ENCODE measurements around the gene OSMR. TPM values are rescaled to one million over a fixed set of nuclear protein-coding genes. Genes with fewer than 3 reads are reported as not detected.

OSMR gene
- polyA plus RNA-seq, 4 donors: 0.22 to 9.2 (median 1.7) TPM

DNA sequence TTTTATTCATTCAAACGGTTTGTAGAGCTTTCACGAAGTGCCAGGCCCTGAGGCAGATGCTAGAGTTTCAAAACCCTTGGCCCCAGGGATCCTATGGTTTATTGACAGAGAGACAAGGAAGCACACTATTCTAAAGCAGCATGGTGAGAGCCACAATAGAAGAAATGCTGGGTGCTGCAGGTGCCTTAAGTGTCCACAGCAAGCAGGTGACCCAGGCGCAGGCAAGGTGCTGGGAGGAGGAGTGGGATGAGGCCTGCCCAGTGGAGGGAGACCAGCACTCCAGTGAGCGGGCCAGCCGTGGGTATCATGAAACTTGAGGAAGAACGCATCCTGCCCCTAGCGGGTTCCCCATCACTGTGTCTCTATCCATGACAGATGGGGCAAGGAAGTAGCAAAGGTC is 71.0 kb downstream of the OSMR start:
- H3K36me3 ChIP-seq (ENCODE audit: control insufficient read depth in 3 of 3, insufficient read depth in 2 of 3, low read depth in 1 of 3, low read length in 3 of 3): peaks cover 0 to 3% (median 0%) of the 10 kb centered on the region in 3 donors
- no peak overlapping the region for H3K27ac ChIP-seq (ENCODE audit: low read depth in 1 of 3, low read length in 2 of 3)
- no peak for FAIRE-seq
- no peak overlapping the region for H3K4me3 ChIP-seq (ENCODE audit: low read depth in 1 of 3, low read length in 3 of 3)
- 77 to 80% (median 80%) methylated on average over 7 of the region's 7 CpGs for WGBS, 3 donors
- peaks cover 0 to 2% (median 0%) of the 10 kb centered on the region in 3 donors for H3K27me3 ChIP-seq (ENCODE audit: control insufficient read depth in 3 of 3, insufficient read depth in 3 of 3, low read length in 3 of 3)
- no peaks in the 10 kb centered on the region for H3K9me3 ChIP-seq (ENCODE audit: control insufficient read depth in 2 of 2, insufficient read depth in 1 of 2, low read depth in 1 of 2, low read length in 1 of 2)
- no peak for DNase-seq
- no peaks in the 10 kb centered on the region for H3K4me1 ChIP-seq (ENCODE audit: control insufficient read depth in 3 of 3, insufficient read depth in 2 of 3, low read depth in 1 of 3, low read length in 2 of 3)

DNA sequence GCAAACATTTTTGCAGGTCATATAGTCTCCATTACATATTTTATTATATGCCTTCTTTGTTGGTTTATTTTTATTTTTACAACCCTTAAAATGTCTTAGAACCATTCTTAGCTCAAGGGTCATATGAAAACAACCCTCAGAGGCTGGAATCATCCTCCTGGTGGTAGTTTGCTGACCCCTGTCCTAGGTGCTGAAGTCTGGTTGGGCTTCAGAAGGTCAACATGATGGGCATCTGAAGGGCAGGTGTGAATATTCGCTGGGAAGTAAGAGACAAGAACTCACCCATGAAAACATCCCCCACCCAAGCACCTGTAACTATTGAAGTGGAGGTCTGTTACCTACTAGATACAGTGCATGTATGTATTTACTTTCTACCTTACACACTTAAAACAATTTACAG is 75.4 kb downstream of the OSMR start:
- 63 to 74% (median 69%) methylated on average over 1 of the region's 1 CpG for WGBS, 3 donors
- Histone ChIP-seq H3K4me3 (ENCODE audit: low read depth in 1 of 3, low read length in 3 of 3) (no peak overlapping the region), H3K36me3 (ENCODE audit: control insufficient read depth in 3 of 3, insufficient read depth in 2 of 3, low read depth in 1 of 3, low read length in 3 of 3) (peaks cover 0 to 3% (median 2%) of the 10 kb centered on the region in 3 donors), H3K9me3 (ENCODE audit: control insufficient read depth in 2 of 2, insufficient read depth in 1 of 2, low read depth in 1 of 2, low read length in 1 of 2) (no peaks in the 10 kb centered on the region), H3K4me1 (ENCODE audit: control insufficient read depth in 3 of 3, insufficient read depth in 2 of 3, low read depth in 1 of 3, low read length in 2 of 3) (no peaks in the 10 kb centered on the region), H3K27ac (ENCODE audit: low read depth in 1 of 3, low read length in 2 of 3) (no peak overlapping the region), H3K27me3 (ENCODE audit: control insufficient read depth in 3 of 3, insufficient read depth in 3 of 3, low read length in 3 of 3) (peaks cover 0 to 4% (median 0%) of the 10 kb centered on the region in 3 donors)
- FAIRE-seq: no peak
- no peak for DNase-seq

- Histone ChIP-seq H3K27me3 (ENCODE audit: control insufficient read depth in 3 of 3, insufficient read depth in 3 of 3, low read length in 3 of 3) (peaks cover 0 to 4% (median 0%) of the 10 kb centered on the region in 3 donors), H3K4me1 (ENCODE audit: control insufficient read depth in 3 of 3, insufficient read depth in 2 of 3, low read depth in 1 of 3, low read length in 2 of 3) (no peaks in the 10 kb centered on the region), H3K36me3 (ENCODE audit: control insufficient read depth in 3 of 3, insufficient read depth in 2 of 3, low read depth in 1 of 3, low read length in 3 of 3) (peaks cover 0 to 3% (median 3%) of the 10 kb centered on the region in 3 donors), H3K27ac (ENCODE audit: low read depth in 1 of 3, low read length in 2 of 3) (no peak overlapping the region), H3K9me3 (ENCODE audit: control insufficient read depth in 2 of 2, insufficient read depth in 1 of 2, low read depth in 1 of 2, low read length in 1 of 2) (no peaks in the 10 kb centered on the region), H3K4me3 (ENCODE audit: low read depth in 1 of 3, low read length in 3 of 3) (no peak overlapping the region)
- FAIRE-seq (no peak), DNase-seq (peak; percentile 35 to 36)
- 3 to 15% (median 6%) methylated on average over 1 of the region's 1 CpG for WGBS, 3 donors
These were observed 76.4 kb downstream of the OSMR start for GRCh38 chr5:38922199-38922598.

DNA sequence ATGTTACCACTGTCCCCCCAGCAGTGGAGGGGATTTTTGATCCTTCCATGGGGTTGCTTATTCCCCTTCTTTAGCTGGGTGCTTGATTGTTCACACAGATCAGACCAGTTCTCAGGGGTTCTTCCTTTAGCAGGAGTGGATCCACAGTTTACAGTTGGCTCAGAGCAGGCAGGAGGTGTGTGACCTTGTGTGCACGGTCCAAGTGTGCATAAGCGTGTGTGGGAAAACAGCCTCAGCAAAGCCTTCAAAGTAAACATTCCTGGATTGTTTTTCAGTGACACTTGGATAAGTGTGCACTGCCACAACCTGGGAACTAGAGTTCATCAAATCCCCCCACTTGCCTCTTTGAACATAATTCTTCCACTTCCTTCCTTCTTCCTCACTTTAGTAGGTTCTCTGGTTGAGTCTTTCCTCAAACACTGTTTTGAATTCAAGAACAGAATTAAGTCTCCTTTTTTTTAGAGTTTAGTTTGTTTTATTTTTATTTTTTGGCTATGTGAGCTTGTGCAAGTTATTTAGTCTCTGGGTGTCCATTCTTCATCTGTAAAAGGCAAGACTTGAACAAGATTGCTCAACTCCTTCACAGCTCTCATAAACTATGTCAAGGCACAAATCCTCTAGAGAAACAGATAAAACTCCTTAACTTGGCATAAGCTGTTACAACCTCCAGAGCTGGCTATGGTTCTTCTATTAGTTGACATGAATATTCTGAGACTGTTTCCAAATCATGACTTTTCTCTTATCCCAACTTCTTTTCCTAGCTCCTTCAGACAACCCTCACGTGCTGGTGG is 78.0 kb downstream of the OSMR start:
- H3K9me3 ChIP-seq (ENCODE audit: control insufficient read depth in 2 of 2, insufficient read depth in 1 of 2, low read depth in 1 of 2, low read length in 1 of 2): no peaks in the 10 kb centered on the region
- WGBS, 3 donors: 41 to 56% (median 54%) methylated on average over 3 of the region's 3 CpGs
- H3K4me3 ChIP-seq (ENCODE audit: low read depth in 1 of 3, low read length in 3 of 3): no peak overlapping the region
- DNase-seq (no peak), FAIRE-seq (no peak)
- H3K27ac ChIP-seq (ENCODE audit: low read depth in 1 of 3, low read length in 2 of 3): no peak overlapping the region
- H3K36me3 ChIP-seq (ENCODE audit: control insufficient read depth in 3 of 3, insufficient read depth in 2 of 3, low read depth in 1 of 3, low read length in 3 of 3): peaks cover 0 to 3% (median 0%) of the 10 kb centered on the region in 3 donors
- H3K4me1 ChIP-seq (ENCODE audit: control insufficient read depth in 3 of 3, insufficient read depth in 2 of 3, low read depth in 1 of 3, low read length in 2 of 3): no peaks in the 10 kb centered on the region
- H3K27me3 ChIP-seq (ENCODE audit: control insufficient read depth in 3 of 3, insufficient read depth in 3 of 3, low read length in 3 of 3): peaks cover 0 to 4% (median 0%) of the 10 kb centered on the region in 3 donors

- FAIRE-seq (no peak), DNase-seq (no peak)
- Histone ChIP-seq H3K4me1 (ENCODE audit: control insufficient read depth in 3 of 3, insufficient read depth in 2 of 3, low read depth in 1 of 3, low read length in 2 of 3) (no peaks in the 10 kb centered on the region), H3K4me3 (ENCODE audit: low read depth in 1 of 3, low read length in 3 of 3) (no peak overlapping the region), H3K36me3 (ENCODE audit: control insufficient read depth in 3 of 3, insufficient read depth in 2 of 3, low read depth in 1 of 3, low read length in 3 of 3) (peaks cover 0 to 3% (median 0%) of the 10 kb centered on the region in 3 donors), H3K9me3 (ENCODE audit: control insufficient read depth in 2 of 2, insufficient read depth in 1 of 2, low read depth in 1 of 2, low read length in 1 of 2) (no peaks in the 10 kb centered on the region), H3K27me3 (ENCODE audit: control insufficient read depth in 3 of 3, insufficient read depth in 3 of 3, low read length in 3 of 3) (peaks cover 0 to 4% (median 0%) of the 10 kb centered on the region in 3 donors), H3K27ac (ENCODE audit: low read depth in 1 of 3, low read length in 2 of 3) (no peak overlapping the region)
- WGBS, 3 donors: 76 to 81% (median 80%) methylated on average over 6 of the region's 6 CpGs
These were observed 79.5 kb downstream of the OSMR start for GRCh38 chr5:38925154-38925925.

- Histone ChIP-seq H3K4me3 (ENCODE audit: low read depth in 1 of 3, low read length in 3 of 3) (no peak overlapping the region), H3K27ac (ENCODE audit: low read depth in 1 of 3, low read length in 2 of 3) (no peak overlapping the region), H3K4me1 (ENCODE audit: control insufficient read depth in 3 of 3, insufficient read depth in 2 of 3, low read depth in 1 of 3, low read length in 2 of 3) (no peaks in the 10 kb centered on the region), H3K9me3 (ENCODE audit: control insufficient read depth in 2 of 2, insufficient read depth in 1 of 2, low read depth in 1 of 2, low read length in 1 of 2) (no peaks in the 10 kb centered on the region), H3K36me3 (ENCODE audit: control insufficient read depth in 3 of 3, insufficient read depth in 2 of 3, low read depth in 1 of 3, low read length in 3 of 3) (peaks cover 0 to 3% (median 0%) of the 10 kb centered on the region in 3 donors), H3K27me3 (ENCODE audit: control insufficient read depth in 3 of 3, insufficient read depth in 3 of 3, low read length in 3 of 3) (peaks cover 0 to 4% (median 0%) of the 10 kb centered on the region in 3 donors)
- WGBS, 3 donors: 56 to 79% (median 67%) methylated on average over 3 of the region's 3 CpGs
- DNase-seq: no peak
- no peak for FAIRE-seq
These were observed 80.3 kb downstream of the OSMR start for GRCh38 chr5:38926121-38926520.

- WGBS, 3 donors: 74 to 91% (median 82%) methylated on average over 2 of the region's 2 CpGs
- Histone ChIP-seq H3K27ac (ENCODE audit: low read depth in 1 of 3, low read length in 2 of 3) (no peak overlapping the region), H3K4me1 (ENCODE audit: control insufficient read depth in 3 of 3, insufficient read depth in 2 of 3, low read depth in 1 of 3, low read length in 2 of 3) (no peaks in the 10 kb centered on the region), H3K27me3 (ENCODE audit: control insufficient read depth in 3 of 3, insufficient read depth in 3 of 3, low read length in 3 of 3) (peaks cover 0 to 4% (median 0%) of the 10 kb centered on the region in 3 donors), H3K9me3 (ENCODE audit: control insufficient read depth in 2 of 2, insufficient read depth in 1 of 2, low read depth in 1 of 2, low read length in 1 of 2) (no peaks in the 10 kb centered on the region), H3K36me3 (ENCODE audit: control insufficient read depth in 3 of 3, insufficient read depth in 2 of 3, low read depth in 1 of 3, low read length in 3 of 3) (peaks cover 0 to 3% (median 0%) of the 10 kb centered on the region in 3 donors), H3K4me3 (ENCODE audit: low read depth in 1 of 3, low read length in 3 of 3) (no peak overlapping the region)
- DNase-seq (no peak), FAIRE-seq (no peak)
These were observed 81.7 kb downstream of the OSMR start for GRCh38 chr5:38927470-38927869.

- Histone ChIP-seq H3K36me3 (ENCODE audit: control insufficient read depth in 3 of 3, insufficient read depth in 2 of 3, low read depth in 1 of 3, low read length in 3 of 3) (peaks cover 0 to 3% (median 0%) of the 10 kb centered on the region in 3 donors), H3K9me3 (ENCODE audit: control insufficient read depth in 2 of 2, insufficient read depth in 1 of 2, low read depth in 1 of 2, low read length in 1 of 2) (no peaks in the 10 kb centered on the region), H3K27ac (ENCODE audit: low read depth in 1 of 3, low read length in 2 of 3) (no peak overlapping the region), H3K4me1 (ENCODE audit: control insufficient read depth in 3 of 3, insufficient read depth in 2 of 3, low read depth in 1 of 3, low read length in 2 of 3) (no peaks in the 10 kb centered on the region), H3K27me3 (ENCODE audit: control insufficient read depth in 3 of 3, insufficient read depth in 3 of 3, low read length in 3 of 3) (no peaks in the 10 kb centered on the region), H3K4me3 (ENCODE audit: low read depth in 1 of 3, low read length in 3 of 3) (no peak overlapping the region)
- 34 to 50% (median 45%) methylated on average over 2 of the region's 2 CpGs for WGBS, 3 donors
- DNase-seq: no peak
- no peak for FAIRE-seq
These were observed 84.0 kb downstream of the OSMR start for GRCh38 chr5:38929838-38930237.

Measured in small intestine (tissue), 7 donors.